Astrocyte (in vitro differentiated cells and primary cell): ENCODE results near the gene SYNGR4.

Source experiments
- EZH2 ChIP-seq: IDR thresholded peaks from 2 replicates; pipeline ENCODE4 v1.6.1; 2012; ENCODE audit warnings: mild to moderate bottlenecking, low read length, inconsistent platforms; ENCODE audit not compliant: insufficient read depth
- TF ChIP-seq, protein P1 (sequence below): IDR thresholded peaks from 2 replicates; pipeline ENCODE4 v1.5.1; 2011; ENCODE audit warnings: low read depth, mild to moderate bottlenecking, inconsistent platforms, low read length, moderate library complexity; ENCODE audit not compliant: insufficient read depth

DNA sequence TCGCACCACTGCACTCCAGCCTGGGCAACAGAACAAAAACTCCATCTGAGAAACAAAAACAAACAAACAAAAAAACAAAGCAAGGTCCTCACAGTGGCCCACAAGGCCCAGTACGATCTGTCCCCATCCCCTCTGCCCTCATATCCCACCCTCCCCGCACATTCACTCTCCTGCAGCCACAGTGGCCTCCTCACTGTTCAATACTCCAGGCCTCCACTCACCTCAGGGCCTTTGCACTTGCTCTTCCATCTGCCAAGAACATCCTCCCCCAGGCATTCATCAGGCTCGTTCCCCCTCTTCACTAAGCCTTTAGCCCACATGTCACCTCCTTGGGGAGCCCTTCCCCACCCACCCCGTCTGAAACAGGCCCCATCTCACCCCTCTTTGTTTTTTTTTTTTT is 5.0 kb upstream of the SYNGR4 start:
- TF ChIP-seq, protein P1, sequence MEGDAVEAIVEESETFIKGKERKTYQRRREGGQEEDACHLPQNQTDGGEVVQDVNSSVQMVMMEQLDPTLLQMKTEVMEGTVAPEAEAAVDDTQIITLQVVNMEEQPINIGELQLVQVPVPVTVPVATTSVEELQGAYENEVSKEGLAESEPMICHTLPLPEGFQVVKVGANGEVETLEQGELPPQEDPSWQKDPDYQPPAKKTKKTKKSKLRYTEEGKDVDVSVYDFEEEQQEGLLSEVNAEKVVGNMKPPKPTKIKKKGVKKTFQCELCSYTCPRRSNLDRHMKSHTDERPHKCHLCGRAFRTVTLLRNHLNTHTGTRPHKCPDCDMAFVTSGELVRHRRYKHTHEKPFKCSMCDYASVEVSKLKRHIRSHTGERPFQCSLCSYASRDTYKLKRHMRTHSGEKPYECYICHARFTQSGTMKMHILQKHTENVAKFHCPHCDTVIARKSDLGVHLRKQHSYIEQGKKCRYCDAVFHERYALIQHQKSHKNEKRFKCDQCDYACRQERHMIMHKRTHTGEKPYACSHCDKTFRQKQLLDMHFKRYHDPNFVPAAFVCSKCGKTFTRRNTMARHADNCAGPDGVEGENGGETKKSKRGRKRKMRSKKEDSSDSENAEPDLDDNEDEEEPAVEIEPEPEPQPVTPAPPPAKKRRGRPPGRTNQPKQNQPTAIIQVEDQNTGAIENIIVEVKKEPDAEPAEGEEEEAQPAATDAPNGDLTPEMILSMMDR, result no peak
- TF ChIP-seq EZH2, result no peak
